Measurements from ENCODE around the gene APOBEC3G. TPM values are rescaled to one million over a fixed set of nuclear protein-coding genes. Genes with fewer than 3 reads are reported as not detected.
"Not testable (repeated sequence)": the region's sequence is repeated elsewhere in the genome, so short reads cannot be mapped to it uniquely, and the experiment has no call there.

APOBEC3G gene
- total RNA-seq, 1 experiment from 2014 or later: 9.5 TPM

GRCh38 chr22:39039306-39040126 lies 37.6 kb upstream of the APOBEC3G start:
- Histone ChIP-seq H3K79me2 (ENCODE audit: low read depth) (peaks cover 28% of the 10 kb centered on the region), H3K4me3 (peak overlapping the region; percentile 62; the same call in 1 of the 2 replicates), H3K4me1 (replicated peaks; ENCODE audit: insufficient read depth) (peaks cover 27% of the 10 kb centered on the region), H2AFZ (no peak overlapping the region), H3K36me3 (ENCODE audit: low read depth) (peaks cover 6% of the 10 kb centered on the region), H3K9me3 (ENCODE audit: insufficient read depth, low read depth) (no peaks in the 10 kb centered on the region), H3K4me2 (peak overlapping the region; percentile 96; the same call in 1 of the 2 replicates), H3K27me3 (ENCODE audit: insufficient read depth, low read depth) (no peaks in the 10 kb centered on the region), H3F3A (ENCODE audit: insufficient read depth, low read depth) (peaks cover 25% of the 10 kb centered on the region), H3K27ac (no peak overlapping the region), H3K9me2 (ENCODE audit: insufficient read depth) (no peaks in the 10 kb centered on the region), H4K20me1 (ENCODE audit: insufficient read depth) (no peaks in the 10 kb centered on the region)
- BruUV-seq (replicated peaks): no TSS peak
- intact Hi-C loops (cut with micrococcal nuclease; ENCODE audit: unreplicated experiment): no loop called here
- POLR2A ChIA-PET (ENCODE audit: unreplicated experiment): no interaction called here
- TF ChIP-seq EZH2 (IDR thresholded peaks at IDR 0.05; ENCODE audit: low read depth) (no peak), CTCF (conservative IDR thresholded peaks at IDR 0.05) (no peak)
- no peak for DNase-seq
- CTCF ChIA-PET: no interaction called here

GRCh38 chr22:39040155-39040537 lies 36.9 kb upstream of the APOBEC3G start:
- H3K36me3 ChIP-seq (ENCODE audit: low read depth); intact Hi-C loops (cut with micrococcal nuclease; ENCODE audit: unreplicated experiment); DNase-seq; CTCF ChIA-PET; H2AFZ ChIP-seq; H3K27ac ChIP-seq; H3K27me3 ChIP-seq (ENCODE audit: insufficient read depth, low read depth); BruUV-seq (replicated peaks); H4K20me1 ChIP-seq (ENCODE audit: insufficient read depth); H3K9me2 ChIP-seq (ENCODE audit: insufficient read depth); H3K9me3 ChIP-seq (ENCODE audit: insufficient read depth, low read depth); POLR2A ChIA-PET (ENCODE audit: unreplicated experiment): not testable (repeated sequence)
- peaks cover 27% of the 10 kb centered on the region for H3K4me1 ChIP-seq (replicated peaks; ENCODE audit: insufficient read depth)
- peaks cover 28% of the 10 kb centered on the region for H3K79me2 ChIP-seq (ENCODE audit: low read depth)
- H3K4me2 ChIP-seq: peak overlapping the region; percentile 96
- H3K4me3 ChIP-seq: peak overlapping the region; percentile 62; the same call in 1 of the 2 replicates
- H3F3A ChIP-seq (ENCODE audit: insufficient read depth, low read depth): peaks cover 25% of the 10 kb centered on the region

- peak within 1 kb of the TSS; percentile 62 for H3K4me3 ChIP-seq
- H3K27me3 ChIP-seq (ENCODE audit: insufficient read depth, low read depth); H3K9me3 ChIP-seq (ENCODE audit: insufficient read depth, low read depth); intact Hi-C loops (cut with micrococcal nuclease; ENCODE audit: unreplicated experiment); POLR2A ChIA-PET (ENCODE audit: unreplicated experiment); BruUV-seq (replicated peaks); CTCF ChIA-PET; H3K9me2 ChIP-seq (ENCODE audit: insufficient read depth); H4K20me1 ChIP-seq (ENCODE audit: insufficient read depth); H3K36me3 ChIP-seq (ENCODE audit: low read depth): not testable (repeated sequence)
- peak within 1 kb of the TSS; percentile 96 for H3K4me2 ChIP-seq
- peaks cover 28% of the 10 kb centered on the region for H3K79me2 ChIP-seq (ENCODE audit: low read depth)
- H3K4me1 ChIP-seq (replicated peaks; ENCODE audit: insufficient read depth): peaks cover 27% of the 10 kb centered on the region
- peak within 1 kb of the TSS; percentile 46 for H2AFZ ChIP-seq
- peaks cover 28% of the 10 kb centered on the region for H3F3A ChIP-seq (ENCODE audit: insufficient read depth, low read depth)
- peak; percentile 69 to 79 for DNase-seq
- H3K27ac ChIP-seq: peak within 1 kb of the TSS; percentile 74
These were observed 36.4 kb upstream of the APOBEC3G start, which contains the start of gene APOBEC3F for GRCh38 chr22:39040538-39041296. Gene APOBEC3F, plus strand, starts transcription at chr22:39040864. Its CDS starts 97 bp downstream, at chr22:39040961.

- H3K4me3 ChIP-seq: peak overlapping the region; percentile 62
- BruUV-seq (replicated peaks): no TSS peak
- intact Hi-C loops (cut with micrococcal nuclease; ENCODE audit: unreplicated experiment): no loop called here
These were observed 35.2 kb upstream of the APOBEC3G start for GRCh38 chr22:39041908-39042307.

GRCh38 chr22:39043063-39043462 lies 34.0 kb upstream of the APOBEC3G start:
- H3K9me2 ChIP-seq (ENCODE audit: insufficient read depth); intact Hi-C loops (cut with micrococcal nuclease; ENCODE audit: unreplicated experiment); BruUV-seq (replicated peaks); H2AFZ ChIP-seq; DNase-seq; H3K9me3 ChIP-seq (ENCODE audit: insufficient read depth, low read depth); H3K27me3 ChIP-seq (ENCODE audit: insufficient read depth, low read depth); H3K27ac ChIP-seq; CTCF ChIA-PET; H4K20me1 ChIP-seq (ENCODE audit: insufficient read depth); H3K36me3 ChIP-seq (ENCODE audit: low read depth); H3K4me3 ChIP-seq; POLR2A ChIA-PET (ENCODE audit: unreplicated experiment): not testable (repeated sequence)
- H3K4me1 ChIP-seq (replicated peaks; ENCODE audit: insufficient read depth): peaks cover 34% of the 10 kb centered on the region
- peaks cover 28% of the 10 kb centered on the region for H3K79me2 ChIP-seq (ENCODE audit: low read depth)
- peak overlapping the region; percentile 96 for H3K4me2 ChIP-seq
- H3F3A ChIP-seq (ENCODE audit: insufficient read depth, low read depth): peaks cover 37% of the 10 kb centered on the region

More at GRCh38 chr22:39041908-39042307, 35.2 kb upstream of the APOBEC3G start:
- no peak overlapping the region for H2AFZ ChIP-seq
- no peaks in the 10 kb centered on the region for H4K20me1 ChIP-seq (ENCODE audit: insufficient read depth)
- peaks cover 36% of the 10 kb centered on the region for H3F3A ChIP-seq (ENCODE audit: insufficient read depth, low read depth)
- peak overlapping the region; percentile 74 for H3K27ac ChIP-seq
- H3K4me1 ChIP-seq (replicated peaks; ENCODE audit: insufficient read depth): peaks cover 33% of the 10 kb centered on the region
- H3K9me2 ChIP-seq (ENCODE audit: insufficient read depth): no peaks in the 10 kb centered on the region
- peak overlapping the region; percentile 96 for H3K4me2 ChIP-seq
- no peak for DNase-seq
- H3K27me3 ChIP-seq (ENCODE audit: insufficient read depth, low read depth): no peaks in the 10 kb centered on the region
- POLR2A ChIA-PET (ENCODE audit: unreplicated experiment): no interaction called here
- CTCF ChIA-PET: no interaction called here
- peaks cover 28% of the 10 kb centered on the region for H3K79me2 ChIP-seq (ENCODE audit: low read depth)
- TF ChIP-seq EZH2 (IDR thresholded peaks at IDR 0.05; ENCODE audit: low read depth) (no peak), CTCF (conservative IDR thresholded peaks at IDR 0.05) (no peak)
- H3K36me3 ChIP-seq (ENCODE audit: low read depth): peaks cover 6% of the 10 kb centered on the region
- H3K9me3 ChIP-seq (ENCODE audit: insufficient read depth, low read depth): no peaks in the 10 kb centered on the region
